HG02840 (cell line): ENCODE results near the gene SRF.
"Not testable (repeated sequence)": the region's sequence is repeated elsewhere in the genome, so short reads cannot be mapped to it uniquely, and the experiment has no call there.

Experiments used
- ATAC-seq: cut with Tn5 transposase; IDR thresholded peaks from one replicate; pipeline ENCODE4 v1.9.1; 2021; ENCODE audit warnings: mild to moderate bottlenecking, moderate library complexity, moderate number of reproducible peaks; ENCODE audit not compliant: unreplicated experiment, low FRiP score

The SRF gene

DNA sequence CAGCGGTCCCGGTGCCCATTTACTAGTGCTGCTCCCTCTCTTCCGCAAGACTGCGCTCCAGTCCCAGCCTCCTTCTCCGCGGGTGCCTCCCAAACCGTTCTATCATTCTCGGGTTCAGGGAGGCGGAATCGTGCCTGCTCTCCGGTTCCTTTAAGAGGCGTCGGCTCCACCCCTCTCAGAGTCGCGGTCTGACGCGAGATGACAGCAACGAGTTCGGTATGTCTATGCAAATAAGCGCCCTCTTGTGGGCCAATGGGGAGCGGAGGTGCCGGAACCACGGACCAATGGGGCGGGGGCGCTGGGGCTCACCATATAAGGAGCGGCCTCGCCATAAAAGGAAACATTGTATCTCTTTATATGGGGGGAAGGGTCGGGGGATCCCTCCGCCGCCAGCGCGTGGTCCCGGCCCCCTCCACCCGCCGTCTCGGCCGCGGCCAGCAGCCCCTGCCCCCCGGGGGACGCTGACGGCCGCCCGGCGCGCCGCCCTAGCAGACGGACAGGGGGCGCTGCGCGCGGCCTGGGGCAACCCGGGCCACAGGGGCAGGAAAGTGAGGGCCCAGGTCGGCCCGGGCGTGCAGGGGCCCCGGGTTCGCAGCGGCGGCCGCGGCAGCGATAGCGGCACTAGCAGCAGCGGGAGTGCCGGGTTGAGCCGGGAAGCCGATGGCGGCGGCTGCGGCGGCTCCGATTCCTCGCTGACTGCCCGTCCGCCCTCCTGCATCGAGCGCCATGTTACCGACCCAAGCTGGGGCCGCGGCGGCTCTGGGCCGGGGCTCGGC lies at the start of gene SRF:
TSS of gene SRF (plus strand) at position 339 of the 776 bp plus-strand sequence. CDS start at position 727, 388 bp downstream.
- ATAC-seq: peak; percentile 65

DNA sequence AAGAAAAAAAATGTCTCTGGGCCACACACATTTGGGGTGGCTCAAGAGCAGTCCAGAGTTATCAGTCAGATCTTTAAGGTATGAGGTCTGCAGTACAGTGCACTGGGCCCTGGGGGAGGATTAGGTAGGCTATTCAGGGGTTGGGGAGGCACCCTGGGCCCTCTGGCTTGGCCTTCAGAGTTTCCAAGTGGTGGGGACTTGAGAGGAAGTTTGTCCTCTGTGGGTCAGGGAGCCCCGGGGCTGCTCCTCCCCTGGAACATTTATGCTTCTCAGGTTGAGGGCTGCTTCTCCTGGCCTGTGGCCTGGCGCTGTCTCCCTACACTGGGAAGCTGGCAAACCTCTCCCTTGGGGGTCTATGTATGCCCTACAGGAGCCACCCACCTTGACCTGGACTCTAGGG lies 48.9 kb upstream of the SRF start:
- ATAC-seq: no peak

DNA sequence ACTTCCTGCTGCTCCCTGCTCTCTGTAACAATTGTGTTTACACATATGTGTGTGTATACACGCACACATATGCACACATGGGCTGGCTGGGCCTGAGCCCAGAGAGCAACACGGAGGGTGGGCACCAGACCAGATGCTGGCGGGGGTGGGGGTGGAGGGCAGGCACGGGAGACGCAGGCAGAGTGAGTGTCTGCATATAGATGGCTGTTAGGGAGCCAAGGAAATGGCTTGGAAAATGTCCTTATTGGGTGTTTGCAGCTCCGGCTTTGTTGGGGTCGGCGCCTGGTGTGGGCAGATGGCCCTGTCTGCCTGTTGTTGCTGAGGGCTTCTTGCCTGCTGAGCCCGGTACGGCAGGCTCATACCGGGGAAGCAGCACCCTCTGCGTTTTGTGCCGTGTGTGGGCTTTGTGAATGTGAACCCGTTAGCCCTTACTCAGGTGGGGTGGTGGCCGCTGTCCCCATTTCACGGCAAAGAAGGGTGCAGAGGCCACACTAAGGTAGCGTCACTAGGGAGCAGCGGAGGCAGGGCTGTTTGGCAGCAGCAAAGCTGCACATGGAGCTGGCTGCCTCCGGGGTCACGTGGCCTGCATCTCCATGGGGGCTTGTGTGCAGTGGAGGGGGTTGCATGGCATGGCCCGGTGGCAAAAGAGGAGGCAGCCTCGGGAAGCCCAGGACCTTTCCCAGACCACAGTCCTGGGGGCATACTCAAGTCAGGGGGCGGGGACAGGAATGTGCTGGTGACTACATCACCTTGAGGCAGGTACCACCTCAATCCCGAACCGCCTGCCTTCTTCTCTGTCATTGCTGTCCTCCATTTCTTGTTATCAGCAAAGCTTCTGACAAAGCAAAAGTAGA lies 47.4 kb upstream of the SRF start:
- ATAC-seq: no peak

DNA sequence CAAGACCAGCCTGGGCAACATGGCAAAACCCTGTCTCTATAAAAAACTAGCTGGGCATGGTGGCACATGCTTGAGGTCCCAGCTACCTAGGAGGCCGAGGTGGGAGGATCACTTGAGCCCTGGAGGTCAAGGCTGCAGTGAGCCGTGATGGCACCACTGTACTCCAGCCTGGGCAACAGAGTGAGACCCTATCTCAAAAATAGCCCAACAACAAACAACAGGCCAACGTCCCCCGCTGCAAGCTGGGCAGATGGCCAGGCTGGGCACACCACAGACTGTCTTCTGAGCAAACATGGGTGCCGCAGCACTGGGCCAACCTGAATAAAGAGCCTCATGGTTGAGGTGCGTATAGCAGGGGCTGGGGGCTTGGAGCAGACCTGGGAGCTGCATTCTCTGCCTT lies 46.6 kb upstream of the SRF start:
- no peak for ATAC-seq

DNA sequence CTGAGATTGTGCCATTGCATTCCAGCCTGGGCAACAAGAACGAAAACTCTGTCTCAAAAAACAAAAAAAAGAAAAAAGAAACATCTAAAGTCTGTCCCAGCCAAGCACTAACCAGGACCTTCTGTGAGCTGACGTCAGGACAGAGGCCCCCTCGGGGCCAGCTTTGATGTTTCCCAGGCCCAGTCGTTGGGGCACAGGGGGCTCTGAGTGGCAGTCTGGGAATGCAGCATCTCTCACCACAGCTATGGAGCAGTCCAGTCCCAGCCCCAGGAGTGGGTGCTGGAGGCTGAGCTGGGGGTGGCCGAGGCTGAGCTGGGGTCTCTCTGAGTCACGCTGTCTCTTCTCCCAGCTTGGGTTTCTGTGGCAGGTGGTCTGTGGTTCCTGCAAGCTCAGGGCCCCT lies 46.0 kb upstream of the SRF start:
- no peak for ATAC-seq

DNA sequence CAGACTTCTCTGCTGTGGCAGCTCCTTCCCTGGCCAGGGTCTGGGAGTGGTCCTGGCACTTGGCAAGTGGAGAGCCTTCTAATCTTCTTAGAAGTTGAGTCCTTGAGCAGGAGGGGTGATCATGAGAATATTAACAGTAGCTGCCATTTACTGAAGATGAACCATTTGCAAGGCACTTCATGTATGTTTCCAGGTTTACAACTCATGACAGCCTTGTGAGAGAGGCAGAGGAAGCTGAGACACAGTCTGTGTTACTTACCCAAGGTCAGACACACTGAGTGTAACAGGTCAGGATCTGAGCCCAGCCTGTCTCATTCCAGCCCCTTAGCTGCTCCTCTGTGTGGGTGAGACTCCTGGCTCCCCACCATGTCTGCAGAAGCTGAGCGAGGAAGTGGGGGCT lies 45.5 kb upstream of the SRF start:
- ATAC-seq: no peak

DNA sequence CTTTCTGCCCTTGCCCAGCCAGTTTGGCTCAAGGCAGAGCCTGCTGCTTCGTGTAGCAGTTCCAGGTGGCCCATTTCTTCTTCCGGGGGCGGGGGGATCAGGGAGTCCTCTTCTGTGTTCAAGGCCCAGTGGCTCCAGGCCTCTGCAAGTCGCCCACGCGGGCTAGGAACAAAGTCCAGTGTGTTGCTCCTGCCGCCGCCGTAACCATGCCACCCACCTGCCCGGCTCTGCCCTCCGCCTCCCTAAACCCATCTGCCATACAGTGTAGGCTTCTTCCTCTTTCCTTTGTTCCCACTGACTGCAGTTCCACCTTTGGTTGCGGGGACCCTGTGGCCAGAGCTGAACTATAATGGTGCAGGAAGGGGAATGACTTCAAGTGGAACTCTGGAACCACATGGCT lies 43.9 kb upstream of the SRF start:
- ATAC-seq: no peak

DNA sequence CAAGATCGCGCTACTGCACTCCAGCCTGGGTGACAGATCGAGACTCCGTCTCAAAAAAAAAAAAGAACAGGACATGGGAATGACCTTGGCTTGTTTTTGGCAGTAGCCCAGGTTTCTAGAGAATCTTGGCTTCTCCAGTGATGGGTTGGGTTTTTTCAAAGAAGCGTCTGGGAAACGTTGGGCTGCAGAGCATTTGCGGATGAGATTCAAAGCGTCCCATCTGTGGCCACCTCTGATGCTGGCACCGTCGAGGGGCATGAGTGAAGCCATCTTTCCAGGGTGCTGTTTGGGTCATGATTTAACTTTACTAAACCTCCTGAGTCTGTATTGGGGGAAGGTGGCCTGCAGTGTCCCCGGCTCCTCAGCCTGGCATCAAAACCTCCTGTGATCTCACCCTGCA lies 43.2 kb upstream of the SRF start:
- no peak for ATAC-seq

DNA sequence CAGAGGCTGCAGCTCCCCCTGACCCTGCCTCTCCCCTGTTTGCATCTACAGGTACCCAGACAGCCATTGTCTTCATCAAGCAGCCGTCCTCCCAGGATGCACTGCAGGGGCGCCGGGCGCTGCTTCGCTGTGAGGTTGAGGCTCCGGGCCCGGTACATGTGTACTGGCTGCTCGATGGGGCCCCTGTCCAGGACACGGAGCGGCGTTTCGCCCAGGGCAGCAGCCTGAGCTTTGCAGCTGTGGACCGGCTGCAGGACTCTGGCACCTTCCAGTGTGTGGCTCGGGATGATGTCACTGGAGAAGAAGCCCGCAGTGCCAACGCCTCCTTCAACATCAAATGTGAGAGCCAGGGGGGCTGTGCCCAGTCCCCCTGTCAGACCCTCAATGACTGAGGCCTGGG lies 42.1 kb upstream of the SRF start:
- no peak for ATAC-seq

DNA sequence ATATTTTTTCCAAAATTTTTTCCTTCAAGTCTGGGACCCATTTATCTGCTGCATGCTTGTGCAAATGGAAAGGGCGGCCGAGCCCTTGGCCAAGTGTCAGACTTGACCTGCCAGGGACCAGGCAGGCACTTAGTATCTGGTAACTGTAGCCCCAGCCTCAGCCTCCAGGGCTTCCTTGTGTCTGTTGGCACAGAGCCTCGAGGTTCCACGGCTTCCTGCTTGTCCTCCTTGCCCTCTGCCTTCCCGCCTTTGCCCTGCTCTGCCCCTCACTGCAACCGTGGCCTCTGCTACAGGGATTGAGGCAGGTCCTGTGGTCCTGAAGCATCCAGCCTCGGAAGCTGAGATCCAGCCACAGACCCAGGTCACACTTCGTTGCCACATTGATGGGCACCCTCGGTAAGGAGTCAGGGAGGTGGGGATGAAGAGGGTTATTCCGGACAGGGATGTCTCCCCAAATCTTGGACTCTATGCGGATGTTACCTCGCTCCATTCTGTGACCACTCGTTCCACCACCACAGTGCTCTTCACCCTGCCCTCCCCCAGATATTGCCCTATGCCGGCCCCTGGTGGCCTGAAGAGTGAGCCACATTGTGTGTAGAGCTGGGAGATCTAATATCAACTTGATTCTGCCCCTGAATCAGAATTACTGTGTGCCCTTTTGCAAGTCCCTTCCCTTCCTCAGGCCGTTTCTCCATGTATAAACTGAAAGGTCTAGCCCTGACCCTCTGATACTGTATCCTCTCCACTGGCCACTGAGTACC lies 41.5 kb upstream of the SRF start:
- no peak for ATAC-seq

DNA sequence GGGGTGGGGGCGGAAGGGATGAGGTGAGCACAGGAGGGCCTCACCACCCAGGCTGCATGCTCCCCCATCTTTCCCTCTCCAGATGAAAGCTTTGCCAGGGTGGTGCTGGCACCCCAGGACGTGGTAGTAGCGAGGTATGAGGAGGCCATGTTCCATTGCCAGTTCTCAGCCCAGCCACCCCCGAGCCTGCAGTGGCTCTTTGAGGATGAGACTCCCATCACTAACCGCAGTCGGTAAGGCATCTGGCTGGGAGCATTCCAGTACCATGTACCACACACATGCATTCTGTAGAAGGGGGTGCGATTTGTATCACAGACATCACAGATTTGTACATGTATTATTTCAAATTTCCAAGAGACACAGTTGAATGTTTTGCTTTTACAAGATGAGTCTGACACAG lies 40.6 kb upstream of the SRF start:
- no peak for ATAC-seq

DNA sequence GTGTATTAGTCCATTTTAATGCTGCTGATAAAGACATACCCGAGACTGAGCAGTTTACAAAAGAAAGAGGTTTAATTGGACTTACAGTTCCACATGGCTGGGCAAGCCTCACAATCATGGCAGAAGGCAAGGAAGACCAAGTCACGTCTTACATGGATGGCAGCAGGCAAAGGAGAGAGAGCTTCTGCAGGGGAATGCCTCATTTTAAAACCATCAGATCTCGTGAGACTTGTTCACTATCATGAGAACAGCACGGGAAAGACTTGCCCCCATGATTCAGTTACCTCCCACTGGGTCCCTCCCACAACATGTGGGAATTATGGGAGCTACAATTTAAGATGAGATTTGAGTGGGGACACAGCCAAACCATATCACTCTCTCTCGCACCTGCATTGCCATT lies 39.7 kb upstream of the SRF start:
- not testable (repeated sequence) for ATAC-seq

DNA sequence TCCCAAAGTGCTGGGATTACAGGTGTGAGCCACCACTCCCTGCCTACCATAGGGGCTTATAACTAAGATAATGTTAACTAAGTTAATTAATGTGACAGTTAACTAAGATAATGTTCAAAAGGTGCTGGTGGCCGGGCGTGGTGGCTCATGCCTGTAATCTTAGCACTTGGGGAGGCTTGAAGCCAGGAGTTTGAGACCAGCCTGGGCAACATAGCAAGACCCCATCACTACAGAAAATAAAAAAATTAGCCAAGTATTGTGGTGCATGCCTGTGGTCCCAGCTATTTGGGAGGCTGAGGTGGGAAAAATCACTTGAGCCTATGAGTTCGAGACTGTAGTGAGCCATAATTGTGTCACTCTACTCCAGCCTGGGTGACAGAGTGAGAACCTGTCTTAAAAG lies 32.8 kb upstream of the SRF start:
- no peak for ATAC-seq

DNA sequence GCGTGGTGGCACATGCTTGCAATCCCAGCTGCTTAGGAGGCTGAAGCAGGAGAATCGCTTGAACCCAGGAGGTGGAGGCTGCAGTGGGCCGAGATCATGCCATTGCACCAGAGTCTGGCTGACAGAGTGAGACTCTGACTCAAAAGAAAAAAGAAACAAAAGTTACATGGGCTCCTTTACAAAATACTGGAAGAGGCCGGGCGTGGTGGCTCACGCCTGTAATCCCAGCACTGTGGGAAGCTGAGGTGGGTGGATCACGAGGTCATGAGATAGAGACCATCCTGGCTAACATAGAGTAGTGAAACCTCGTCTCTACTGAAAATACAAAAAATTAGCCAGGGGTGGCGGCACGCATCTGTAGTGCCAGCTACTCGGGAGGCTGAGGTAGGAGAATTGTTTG lies 31.1 kb upstream of the SRF start:
- not testable (repeated sequence) for ATAC-seq

DNA sequence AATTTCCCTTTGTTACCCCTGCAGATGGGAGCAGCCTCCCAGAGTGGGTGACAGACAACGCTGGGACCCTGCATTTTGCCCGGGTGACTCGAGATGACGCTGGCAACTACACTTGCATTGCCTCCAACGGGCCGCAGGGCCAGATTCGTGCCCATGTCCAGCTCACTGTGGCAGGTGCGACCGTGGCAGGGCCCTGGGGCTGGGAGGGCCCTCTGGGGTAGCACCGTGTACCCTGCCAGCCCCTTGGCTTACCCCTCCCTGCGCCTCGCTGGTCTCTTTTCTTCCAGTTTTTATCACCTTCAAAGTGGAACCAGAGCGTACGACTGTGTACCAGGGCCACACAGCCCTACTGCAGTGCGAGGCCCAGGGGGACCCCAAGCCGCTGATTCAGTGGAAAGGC lies 29.4 kb upstream of the SRF start:
- no peak for ATAC-seq

DNA sequence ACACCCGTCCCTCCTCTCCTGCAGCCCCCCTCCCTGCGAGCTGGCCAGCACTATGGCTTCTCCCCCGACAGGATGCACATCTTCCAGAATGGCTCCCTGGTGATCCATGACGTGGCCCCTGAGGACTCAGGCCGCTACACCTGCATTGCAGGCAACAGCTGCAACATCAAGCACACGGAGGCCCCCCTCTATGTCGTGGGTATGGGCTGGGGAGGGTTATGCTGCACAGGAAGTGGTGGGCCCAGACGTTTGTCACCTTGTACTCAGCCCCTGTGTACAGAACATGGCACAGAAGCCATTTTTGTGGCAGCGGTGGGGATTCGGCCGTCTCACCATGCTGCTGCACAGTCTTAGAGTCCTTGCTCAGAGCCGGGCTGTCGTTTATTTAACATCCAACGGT lies 29.0 kb upstream of the SRF start:
- no peak for ATAC-seq

DNA sequence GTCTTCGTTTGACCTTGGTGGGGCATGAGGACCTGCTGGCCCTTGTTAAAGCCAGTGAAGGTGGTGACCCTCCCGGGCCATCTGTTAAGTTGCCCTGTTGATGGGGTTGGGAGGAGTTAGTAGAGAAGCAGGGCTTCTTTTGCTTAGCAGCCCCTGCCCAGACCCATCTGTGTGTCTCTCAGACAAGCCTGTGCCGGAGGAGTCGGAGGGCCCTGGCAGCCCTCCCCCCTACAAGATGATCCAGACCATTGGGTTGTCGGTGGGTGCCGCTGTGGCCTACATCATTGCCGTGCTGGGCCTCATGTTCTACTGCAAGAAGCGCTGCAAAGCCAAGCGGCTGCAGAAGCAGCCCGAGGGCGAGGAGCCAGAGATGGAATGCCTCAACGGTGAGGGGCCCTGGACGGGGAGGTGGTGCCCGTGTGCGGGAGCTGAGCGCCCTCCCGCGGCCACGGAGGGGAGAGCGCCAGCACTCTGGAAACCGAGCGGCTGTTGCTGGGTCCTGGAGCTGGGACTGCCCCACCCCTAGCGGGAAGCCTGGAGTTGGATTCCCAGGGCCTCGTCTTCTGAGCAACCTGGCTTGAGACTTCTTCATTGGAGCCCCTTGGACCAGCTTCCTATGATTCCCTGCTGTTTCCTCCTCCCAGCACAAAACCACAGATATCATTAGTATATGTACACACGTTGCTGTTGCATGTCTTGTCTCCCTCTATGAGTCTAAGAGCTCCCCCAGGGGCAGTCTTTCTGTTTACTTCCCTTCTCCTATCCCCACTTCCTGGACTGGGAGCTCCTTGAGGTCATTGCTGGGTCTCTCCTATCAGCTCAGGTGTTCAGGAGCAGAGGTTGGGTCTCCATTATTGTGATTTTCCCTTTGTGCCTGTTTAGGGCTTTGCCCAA lies 27.6 kb upstream of the SRF start:
- ATAC-seq: no peak

DNA sequence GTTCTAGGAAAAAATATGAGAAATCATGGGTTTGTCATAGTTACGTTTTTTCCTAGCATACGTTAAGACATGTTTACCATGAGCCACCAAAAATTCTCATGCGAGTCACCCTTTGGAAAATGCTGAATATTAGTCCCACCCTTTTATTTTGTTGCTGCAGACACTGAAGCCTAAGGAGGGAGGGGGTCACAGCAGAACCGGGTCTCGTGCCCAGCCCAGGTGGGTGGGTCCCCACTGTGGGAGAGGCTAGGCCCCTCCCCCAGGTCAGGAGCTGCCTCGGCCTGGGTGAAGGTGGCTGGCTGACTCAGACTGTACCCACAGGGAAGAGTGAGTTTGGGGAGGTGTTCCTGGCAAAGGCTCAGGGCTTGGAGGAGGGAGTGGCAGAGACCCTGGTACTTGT lies 26.2 kb upstream of the SRF start:
- ATAC-seq: no peak

DNA sequence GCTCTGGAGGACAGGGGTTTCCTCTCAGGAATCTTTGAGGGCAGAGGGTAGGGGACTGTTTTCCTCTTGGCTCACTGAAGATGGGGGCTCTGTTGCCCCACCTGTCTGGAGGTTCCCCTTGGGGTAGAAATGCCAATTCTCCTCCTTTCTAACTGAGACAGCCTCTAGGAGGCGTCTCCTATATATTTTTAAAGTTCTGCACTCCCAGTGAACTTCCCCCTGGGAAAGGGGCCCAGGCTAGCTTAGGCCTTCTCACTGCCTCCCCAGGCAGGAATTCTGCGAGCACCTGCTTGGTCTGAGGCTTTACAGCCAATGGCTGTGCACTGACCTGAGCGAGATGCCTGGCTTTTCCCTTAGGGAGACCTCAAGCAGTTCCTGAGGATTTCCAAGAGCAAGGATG lies 24.8 kb upstream of the SRF start:
- no peak for ATAC-seq
